Stimulated activated naive B cell treated with anti-CD40 and anti-IgM and Interleukin-4, amounts not matched to agents 10 μg/mL and 1 μg/mL and 100 μg/mL, for 72 hours (primary cell): ENCODE data around the gene KIAA1217.

ENCODE experiments used
- ATAC-seq, 2 donors: fragments of 150-1000 bp; cut with Tn5 transposase; replicated peaks; 2 replicates each; pipeline ENCODE4 v1.10.0; 2021; ENCODE audit warnings: moderate library complexity in 1 of 2
- DNase-seq: peaks from one replicate; pipeline ENCODE4 v3.0.0; 2021
- H3K27ac Mint-ChIP-seq: one replicate; pipeline ENCODE4 v1.8.0; 2022; ENCODE audit warnings: mild to moderate bottlenecking, mixed read lengths
- H3K27me3 Mint-ChIP-seq, 2 donors: one replicate each; pipeline ENCODE4 v1.8.0; 2022; ENCODE audit warnings: mixed read lengths in 2 of 2
- H3K36me3 Mint-ChIP-seq, 2 donors: one replicate each; pipeline ENCODE4 v1.8.0; 2022; ENCODE audit warnings: mixed read lengths in 2 of 2, mild to moderate bottlenecking in 1 of 2
- H3K4me1 Mint-ChIP-seq, 2 donors: one replicate each; pipeline ENCODE4 v1.8.0; 2022; ENCODE audit warnings: mixed read lengths in 2 of 2, mild to moderate bottlenecking in 1 of 2
- H3K4me3 Mint-ChIP-seq, 2 donors: one replicate each; pipeline ENCODE4 v1.8.0; 2022; ENCODE audit warnings: mild to moderate bottlenecking in 2 of 2, mixed read lengths in 2 of 2, moderate library complexity in 1 of 2
- H3K9me3 Mint-ChIP-seq, 2 donors: one replicate each; pipeline ENCODE4 v1.8.0; 2022; ENCODE audit warnings: mixed read lengths in 2 of 2, mild to moderate bottlenecking in 1 of 2

The KIAA1217 gene

GRCh38 chr10:24407928-24408327 lies 199.0 kb downstream of the KIAA1217 start:
- no peak for ATAC-seq
- Mint-ChIP-seq H3K27ac (no peak overlapping the region), H3K36me3 (no peaks in the 10 kb centered on the region), H3K27me3 (no peaks in the 10 kb centered on the region), H3K4me1 (no peaks in the 10 kb centered on the region), H3K4me3 (no peak overlapping the region), H3K9me3 (peaks cover 0 to 4% of the 10 kb centered on the region in 2 donors)
- no peak for DNase-seq

- no peaks in the 10 kb centered on the region for H3K4me1 Mint-ChIP-seq
- no peaks in the 10 kb centered on the region for H3K36me3 Mint-ChIP-seq
- H3K9me3 Mint-ChIP-seq, result peaks cover 0 to 4% of the 10 kb centered on the region in 2 donors
- H3K27ac Mint-ChIP-seq, result no peak overlapping the region
- H3K27me3 Mint-ChIP-seq, result no peaks in the 10 kb centered on the region
- no peak for ATAC-seq
- no peak for DNase-seq
- H3K4me3 Mint-ChIP-seq, result no peak overlapping the region
These were observed 199.4 kb downstream of the KIAA1217 start for GRCh38 chr10:24408365-24408764.

DNA sequence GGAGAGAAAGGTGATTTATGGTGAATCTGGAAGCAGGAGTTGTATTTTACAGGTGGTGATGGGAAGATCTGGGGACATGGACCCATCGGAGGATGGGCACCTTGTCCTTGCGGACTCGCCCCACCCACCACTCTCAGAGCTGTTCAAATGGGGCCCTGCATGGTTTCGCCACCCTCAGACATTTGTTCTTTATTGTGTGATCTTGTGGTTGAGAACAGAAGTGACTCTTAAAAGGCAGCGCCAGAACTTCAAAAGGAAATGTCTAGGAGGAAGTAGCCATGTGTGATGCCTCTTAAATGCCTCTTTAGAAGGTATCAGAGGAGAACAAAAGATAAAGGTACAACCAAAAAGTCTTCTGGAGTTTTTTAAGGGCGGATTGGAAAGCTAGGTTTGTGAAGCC lies 205.7 kb downstream of the KIAA1217 start:
- ATAC-seq (no peak), DNase-seq (no peak)
- Mint-ChIP-seq H3K4me3 (no peak overlapping the region), H3K9me3 (no peaks in the 10 kb centered on the region), H3K4me1 (no peaks in the 10 kb centered on the region), H3K27me3 (peaks cover 0 to 6% of the 10 kb centered on the region in 2 donors), H3K27ac (no peak overlapping the region), H3K36me3 (no peaks in the 10 kb centered on the region)

GRCh38 chr10:24415455-24416125 lies 206.7 kb downstream of the KIAA1217 start:
- Mint-ChIP-seq H3K4me3 (no peak overlapping the region), H3K27me3 (peaks cover 0 to 6% of the 10 kb centered on the region in 2 donors), H3K36me3 (no peaks in the 10 kb centered on the region), H3K9me3 (no peaks in the 10 kb centered on the region), H3K27ac (no peak overlapping the region), H3K4me1 (no peaks in the 10 kb centered on the region)
- no peak for ATAC-seq
- DNase-seq, result no peak

GRCh38 chr10:24416248-24416647 lies 207.3 kb downstream of the KIAA1217 start:
- H3K36me3 Mint-ChIP-seq, result no peaks in the 10 kb centered on the region
- H3K27me3 Mint-ChIP-seq, result peaks cover 0 to 6% of the 10 kb centered on the region in 2 donors
- H3K27ac Mint-ChIP-seq, result no peak overlapping the region
- H3K4me1 Mint-ChIP-seq, result no peaks in the 10 kb centered on the region
- ATAC-seq (no peak), DNase-seq (no peak)
- peaks cover 0 to 2% of the 10 kb centered on the region in 2 donors for H3K9me3 Mint-ChIP-seq
- H3K4me3 Mint-ChIP-seq, result no peak overlapping the region

DNA sequence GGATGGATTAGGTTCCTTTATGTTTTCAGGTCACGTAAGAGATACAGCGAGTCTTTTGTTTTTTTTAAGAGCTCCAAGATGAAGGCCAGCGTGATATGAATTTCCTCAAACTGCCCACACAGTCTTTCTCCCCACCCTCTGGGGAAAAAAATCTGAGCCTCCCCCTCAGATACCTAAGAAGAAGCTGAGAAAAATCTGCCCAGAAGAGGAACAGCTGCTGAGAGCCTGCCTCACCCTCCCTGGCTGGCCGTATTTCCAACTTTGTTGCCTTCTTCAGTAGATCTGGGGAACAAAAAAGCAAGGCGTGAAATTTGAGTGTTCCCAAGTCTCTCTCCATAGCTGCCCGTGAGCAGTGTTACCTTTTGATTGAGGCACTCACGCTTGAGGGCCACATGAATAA lies 208.1 kb downstream of the KIAA1217 start:
- Mint-ChIP-seq H3K27ac (no peak overlapping the region), H3K4me3 (no peak overlapping the region), H3K27me3 (peaks cover 0 to 6% of the 10 kb centered on the region in 2 donors), H3K36me3 (no peaks in the 10 kb centered on the region), H3K4me1 (no peaks in the 10 kb centered on the region), H3K9me3 (peaks cover 0 to 4% of the 10 kb centered on the region in 2 donors)
- no peak for ATAC-seq
- no peak for DNase-seq

- no peak overlapping the region for H3K4me3 Mint-ChIP-seq
- no peaks in the 10 kb centered on the region for H3K36me3 Mint-ChIP-seq
- H3K27ac Mint-ChIP-seq, result no peak overlapping the region
- peaks cover 0 to 6% of the 10 kb centered on the region in 2 donors for H3K27me3 Mint-ChIP-seq
- ATAC-seq (no peak), DNase-seq (no peak)
- H3K4me1 Mint-ChIP-seq, result no peaks in the 10 kb centered on the region
- H3K9me3 Mint-ChIP-seq, result peaks cover 0 to 4% of the 10 kb centered on the region in 2 donors
These were observed 209.6 kb downstream of the KIAA1217 start for GRCh38 chr10:24418532-24418931.

GRCh38 chr10:24419066-24419465 lies 210.1 kb downstream of the KIAA1217 start:
- no peak overlapping the region for H3K27ac Mint-ChIP-seq
- no peak overlapping the region for H3K4me3 Mint-ChIP-seq
- peaks cover 0 to 6% of the 10 kb centered on the region in 2 donors for H3K27me3 Mint-ChIP-seq

DNA sequence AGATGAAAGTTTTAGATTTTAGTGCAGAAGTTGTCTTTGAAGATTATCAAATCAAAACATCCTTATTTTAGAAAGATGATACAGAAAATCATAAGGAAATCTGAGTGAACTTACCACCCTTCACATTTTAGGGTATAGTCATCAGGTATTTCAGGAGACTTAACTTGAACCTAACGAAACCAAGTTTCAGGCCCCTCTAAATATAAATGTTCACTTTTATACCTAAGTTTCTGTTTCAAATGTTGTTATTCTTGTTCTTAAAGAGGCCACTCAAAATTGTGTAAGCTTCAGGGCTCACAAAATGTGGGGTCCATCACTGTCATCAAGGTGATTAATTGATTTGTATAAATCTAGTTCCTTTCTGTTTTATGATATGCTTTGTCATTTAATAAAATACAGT lies 216.2 kb downstream of the KIAA1217 start:
- H3K36me3 Mint-ChIP-seq, result no peaks in the 10 kb centered on the region
- ATAC-seq, result no peak
- no peaks in the 10 kb centered on the region for H3K27me3 Mint-ChIP-seq
- no peaks in the 10 kb centered on the region for H3K4me1 Mint-ChIP-seq
- H3K9me3 Mint-ChIP-seq, result peaks cover 0 to 4% of the 10 kb centered on the region in 2 donors
- H3K4me3 Mint-ChIP-seq, result no peak overlapping the region
- H3K27ac Mint-ChIP-seq, result no peak overlapping the region
- DNase-seq, result no peak

More at GRCh38 chr10:24419066-24419465, 210.1 kb downstream of the KIAA1217 start:
- ATAC-seq, result no peak
- DNase-seq, result no peak
- Mint-ChIP-seq H3K9me3 (peaks cover 0 to 4% of the 10 kb centered on the region in 2 donors), H3K36me3 (no peaks in the 10 kb centered on the region), H3K4me1 (no peaks in the 10 kb centered on the region)

GRCh38 chr10:24427678-24428409 lies 218.9 kb downstream of the KIAA1217 start:
- Mint-ChIP-seq H3K36me3 (no peaks in the 10 kb centered on the region), H3K9me3 (no peaks in the 10 kb centered on the region), H3K4me3 (no peak overlapping the region), H3K27ac (no peak overlapping the region), H3K4me1 (no peaks in the 10 kb centered on the region), H3K27me3 (no peaks in the 10 kb centered on the region)
- ATAC-seq (no peak), DNase-seq (no peak)

DNA sequence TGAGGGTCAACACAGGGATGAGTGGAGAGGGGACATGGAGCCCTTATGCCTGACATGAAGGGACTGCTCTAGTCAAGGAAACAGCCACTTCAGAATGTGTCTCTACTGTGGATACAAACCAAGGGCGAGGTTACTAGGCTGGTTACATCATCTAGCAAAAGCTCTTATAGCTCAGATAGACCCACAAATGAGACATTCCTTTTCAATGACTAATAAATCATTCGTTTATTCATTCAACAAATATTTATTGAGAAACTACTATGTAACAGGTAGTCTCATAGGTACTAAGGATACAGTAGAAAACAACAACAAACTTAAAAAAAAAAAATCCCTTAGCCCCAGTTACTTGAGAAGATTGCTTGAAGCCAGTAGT lies 219.5 kb downstream of the KIAA1217 start:
- Mint-ChIP-seq H3K27me3 (no peaks in the 10 kb centered on the region), H3K4me3 (no peak overlapping the region), H3K4me1 (no peaks in the 10 kb centered on the region), H3K9me3 (no peaks in the 10 kb centered on the region), H3K27ac (no peak overlapping the region), H3K36me3 (no peaks in the 10 kb centered on the region)
- ATAC-seq (no peak), DNase-seq (no peak)

GRCh38 chr10:24430591-24430990 lies 221.7 kb downstream of the KIAA1217 start:
- peaks cover 0 to 3% of the 10 kb centered on the region in 2 donors for H3K9me3 Mint-ChIP-seq
- DNase-seq (no peak), ATAC-seq (no peak)
- no peaks in the 10 kb centered on the region for H3K36me3 Mint-ChIP-seq
- no peaks in the 10 kb centered on the region for H3K4me1 Mint-ChIP-seq
- H3K27me3 Mint-ChIP-seq, result no peaks in the 10 kb centered on the region
- H3K4me3 Mint-ChIP-seq, result no peak overlapping the region
- no peak overlapping the region for H3K27ac Mint-ChIP-seq

GRCh38 chr10:24432478-24433416 lies 223.8 kb downstream of the KIAA1217 start:
- no peaks in the 10 kb centered on the region for H3K4me1 Mint-ChIP-seq
- peaks cover 0 to 5% of the 10 kb centered on the region in 2 donors for H3K9me3 Mint-ChIP-seq
- H3K27me3 Mint-ChIP-seq, result no peaks in the 10 kb centered on the region
- ATAC-seq (no peak), DNase-seq (no peak)
- no peaks in the 10 kb centered on the region for H3K36me3 Mint-ChIP-seq
- H3K4me3 Mint-ChIP-seq, result no peak overlapping the region
- no peak overlapping the region for H3K27ac Mint-ChIP-seq

DNA sequence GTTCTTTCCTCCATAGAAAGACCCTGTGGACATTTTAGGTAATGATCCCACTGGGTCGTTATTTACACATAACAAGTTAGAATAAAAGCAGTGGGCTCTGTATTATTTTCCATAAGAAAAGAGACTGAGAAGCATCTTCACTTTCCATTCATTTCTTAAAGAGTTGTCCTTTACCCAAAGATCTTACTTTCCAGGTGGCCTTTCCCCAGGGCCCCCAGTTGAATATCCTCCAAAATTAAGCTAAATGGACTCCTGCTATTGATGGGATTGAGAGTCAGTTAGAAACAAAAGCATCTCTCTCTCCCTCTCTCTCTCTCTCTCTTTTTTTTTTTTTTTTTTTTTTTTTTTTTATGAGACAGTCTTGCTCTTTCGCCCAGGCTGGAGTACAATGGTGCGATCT lies 224.8 kb downstream of the KIAA1217 start:
- no peaks in the 10 kb centered on the region for H3K36me3 Mint-ChIP-seq
- no peak overlapping the region for H3K27ac Mint-ChIP-seq

More for the DNA sequence above, 224.8 kb downstream of the KIAA1217 start:
- DNase-seq (no peak), ATAC-seq (no peak)
- Mint-ChIP-seq H3K4me1 (no peaks in the 10 kb centered on the region), H3K9me3 (peaks cover 0 to 5% of the 10 kb centered on the region in 2 donors), H3K27me3 (no peaks in the 10 kb centered on the region), H3K4me3 (no peak overlapping the region)
